ENCODE results near the gene OPRL1. TPM values are rescaled to one million over a fixed set of nuclear protein-coding genes. Genes with fewer than 3 reads are reported as not detected.

OPRL1 gene
- total RNA-seq, 2 experiments from 2014 or later: 1.8 to 2.6 TPM

GRCh38 chr20:64038224-64038564 is 41.7 kb upstream of the OPRL1 start:
- Mint-ChIP-seq H3K27ac (peak overlapping the region; percentile 98), H3K4me3 (peak overlapping the region; percentile 84), H3K4me1 (peaks cover 52% of the 10 kb centered on the region), H3K36me3 (peaks cover 6% of the 10 kb centered on the region), H3K27me3 (no peaks in the 10 kb centered on the region), H3K9me3 (no peaks in the 10 kb centered on the region)
- POLR2A ChIA-PET: interaction anchor here (0.7 to 7.1 kb wide), 15 partner anchors 11 to 517 kb away, joined by 3 to 142 read pairs (median 8); partner anchors contain the start of genes OPRL1, PPDPF, PRPF6 and RGS19
- no peak for DNase-seq
- peak; percentile 22 for ATAC-seq (ENCODE audit: low read depth)

GRCh38 chr20:64038565-64039292 is 41.2 kb upstream of the OPRL1 start:
- H3K27ac Mint-ChIP-seq: peak overlapping the region; percentile 73
- peak; percentile 61 for ATAC-seq (ENCODE audit: low read depth)

GRCh38 chr20:64039293-64040160 is 40.4 kb upstream of the OPRL1 start:
- no peaks in the 10 kb centered on the region for H3K9me3 Mint-ChIP-seq
- peaks cover 3% of the 10 kb centered on the region for H3K36me3 Mint-ChIP-seq
- peaks cover 3% of the 10 kb centered on the region for H3K27me3 Mint-ChIP-seq
- peak overlapping the region; percentile 71 for H3K4me3 Mint-ChIP-seq
- DNase-seq: no peak
- H3K27ac Mint-ChIP-seq: peak overlapping the region; percentile 71
- no peak for ATAC-seq (ENCODE audit: low read depth)
- POLR2A ChIA-PET: interaction anchor here (1.1 to 7.1 kb wide), 12 partner anchors 14 to 519 kb away, joined by 3 to 142 read pairs (median 12); partner anchors contain the start of genes OPRL1, PPDPF, PRPF6 and RGS19
- peaks cover 47% of the 10 kb centered on the region for H3K4me1 Mint-ChIP-seq

More at GRCh38 chr20:64038565-64039292, 41.2 kb upstream of the OPRL1 start:
- peak; percentile 91 for DNase-seq
- peak overlapping the region; percentile 71 for H3K4me3 Mint-ChIP-seq
- H3K27me3 Mint-ChIP-seq: peaks cover under 1% of the 10 kb centered on the region
- H3K4me1 Mint-ChIP-seq: peaks cover 53% of the 10 kb centered on the region
- peaks cover 5% of the 10 kb centered on the region for H3K36me3 Mint-ChIP-seq
- POLR2A ChIA-PET: interaction anchor here (0.7 to 7.1 kb wide), 16 partner anchors 11 to 518 kb away, joined by 3 to 142 read pairs (median 6); partner anchors contain the start of genes OPRL1, PPDPF, PRPF6 and RGS19
- no peaks in the 10 kb centered on the region for H3K9me3 Mint-ChIP-seq

GRCh38 chr20:64040231-64041039 is 39.4 kb upstream of the OPRL1 start:
- DNase-seq (peak; percentile 42), ATAC-seq (ENCODE audit: low read depth) (no peak)
- Mint-ChIP-seq H3K27ac (peak overlapping the region; percentile 66), H3K27me3 (peaks cover 3% of the 10 kb centered on the region), H3K36me3 (peaks cover 1% of the 10 kb centered on the region), H3K9me3 (no peaks in the 10 kb centered on the region), H3K4me1 (peaks cover 39% of the 10 kb centered on the region), H3K4me3 (peak overlapping the region; percentile 57)
- POLR2A ChIA-PET: interaction anchor here (1.0 to 7.1 kb wide), 11 partner anchors 13 to 382 kb away, joined by 3 to 142 read pairs (median 8); partner anchors contain the start of genes PRPF6, RTEL1, SAMD10 and TCEA2

- H3K27ac Mint-ChIP-seq: peak overlapping the region; percentile 79
These were observed 38.7 kb upstream of the OPRL1 start for GRCh38 chr20:64041040-64041780.

GRCh38 chr20:64041781-64042053 is 38.2 kb upstream of the OPRL1 start:
- peak overlapping the region; percentile 79 for H3K27ac Mint-ChIP-seq

More at GRCh38 chr20:64041040-64041780, 38.7 kb upstream of the OPRL1 start:
- H3K4me3 Mint-ChIP-seq: peak overlapping the region; percentile 57
- H3K27me3 Mint-ChIP-seq: peaks cover 5% of the 10 kb centered on the region
- ATAC-seq (ENCODE audit: low read depth) (no peak), DNase-seq (peak; percentile 45)
- peaks cover 40% of the 10 kb centered on the region for H3K4me1 Mint-ChIP-seq
- peaks cover 1% of the 10 kb centered on the region for H3K36me3 Mint-ChIP-seq
- POLR2A ChIA-PET: interaction anchor here (0.6 to 7.1 kb wide), 9 partner anchors 12 to 61 kb away, joined by 3 to 142 read pairs (median 6); partner anchors contain the start of genes PRPF6, SAMD10 and TCEA2
- no peaks in the 10 kb centered on the region for H3K9me3 Mint-ChIP-seq

GRCh38 chr20:64042054-64042781 is 37.7 kb upstream of the OPRL1 start:
- peaks cover 33% of the 10 kb centered on the region for H3K4me1 Mint-ChIP-seq
- H3K36me3 Mint-ChIP-seq: peaks cover 1% of the 10 kb centered on the region
- H3K4me3 Mint-ChIP-seq: peak overlapping the region; percentile 81
- POLR2A ChIA-PET: interaction anchor here (0.5 to 7.1 kb wide), 6 partner anchors 10 to 62 kb away, joined by 3 to 142 read pairs (median 6); partner anchors contain the start of genes PRPF6, SAMD10 and TCEA2
- H3K27me3 Mint-ChIP-seq: peaks cover 13% of the 10 kb centered on the region
- no peak for ATAC-seq (ENCODE audit: low read depth)
- peak overlapping the region; percentile 79 for H3K27ac Mint-ChIP-seq
- DNase-seq: peak; percentile 56
- no peaks in the 10 kb centered on the region for H3K9me3 Mint-ChIP-seq

More at GRCh38 chr20:64041781-64042053, 38.2 kb upstream of the OPRL1 start:
- peaks cover 10% of the 10 kb centered on the region for H3K27me3 Mint-ChIP-seq
- H3K9me3 Mint-ChIP-seq: no peaks in the 10 kb centered on the region
- H3K36me3 Mint-ChIP-seq: peaks cover 1% of the 10 kb centered on the region
- POLR2A ChIA-PET: interaction anchor here (0.6 to 7.1 kb wide), 5 partner anchors 12 to 61 kb away, joined by 3 to 142 read pairs (median 12); partner anchors contain the start of genes PRPF6, SAMD10 and TCEA2
- ATAC-seq (ENCODE audit: low read depth): no peak
- peak overlapping the region; percentile 48 for H3K4me3 Mint-ChIP-seq
- peak; percentile 43 for DNase-seq
- peaks cover 38% of the 10 kb centered on the region for H3K4me1 Mint-ChIP-seq

- Mint-ChIP-seq H3K27me3 (peaks cover 19% of the 10 kb centered on the region), H3K4me3 (no peak overlapping the region), H3K4me1 (peaks cover 30% of the 10 kb centered on the region), H3K27ac (peak overlapping the region; percentile 56), H3K36me3 (peaks cover 1% of the 10 kb centered on the region), H3K9me3 (no peaks in the 10 kb centered on the region)
- POLR2A ChIA-PET: interaction anchor here (0.7 to 2.4 kb wide), 3 partner anchors 10 to 176 kb away, joined by 3 to 26 read pairs (median 3); no protein-coding TSS in a partner anchor
- no peak for DNase-seq
- no peak for ATAC-seq (ENCODE audit: low read depth)
These were observed 36.1 kb upstream of the OPRL1 start for GRCh38 chr20:64043768-64044167.

- POLR2A ChIA-PET: interaction anchor here (0.7 to 2.4 kb wide), 4 partner anchors 9 to 177 kb away, joined by 3 to 26 read pairs (median 3); partner anchors contain the start of gene TCEA2
- Mint-ChIP-seq H3K27ac (peak overlapping the region; percentile 0), H3K4me3 (no peak overlapping the region), H3K36me3 (peaks cover 1% of the 10 kb centered on the region), H3K9me3 (no peaks in the 10 kb centered on the region), H3K27me3 (peaks cover 22% of the 10 kb centered on the region), H3K4me1 (peaks cover 28% of the 10 kb centered on the region)
- DNase-seq: no peak
- no peak for ATAC-seq (ENCODE audit: low read depth)
These were observed 35.2 kb upstream of the OPRL1 start for GRCh38 chr20:64044484-64045247.

- no peak for ATAC-seq (ENCODE audit: low read depth)
- Mint-ChIP-seq H3K9me3 (no peaks in the 10 kb centered on the region), H3K36me3 (no peaks in the 10 kb centered on the region), H3K27ac (peak overlapping the region; percentile 0), H3K4me3 (no peak overlapping the region), H3K4me1 (peaks cover 21% of the 10 kb centered on the region), H3K27me3 (peaks cover 25% of the 10 kb centered on the region)
- POLR2A ChIA-PET: no interaction called here
- no peak for DNase-seq
These were observed 34.4 kb upstream of the OPRL1 start for GRCh38 chr20:64045346-64046011.

Measured in activated naive CD8-positive, alpha-beta T cell treated with anti-CD3 and anti-CD28 coated beads, Interleukin-2, amount 10 ng/mL, durations not matched to agents 7 days and 5 days (primary cell).